Fibroblast of lung (primary cell): ENCODE measurements around the gene EZR. TPM values are rescaled to one million over a fixed set of nuclear protein-coding genes. Genes with fewer than 3 reads are reported as not detected.

Experiments
- DNase-seq, 2 donors: peaks; one replicate each; pipeline versions ENCODE4 v3.0.0 to v3.0.0-alpha.2; 2010; ENCODE audit warnings: low read depth in 2 of 2
- H2AFZ ChIP-seq: 2 replicates; pipeline ENCODE4 v1.5.1; 2012; ENCODE audit warnings: low read length, control low read depth, inconsistent platforms
- H3K27ac ChIP-seq: 2 replicates; pipeline ENCODE4 v1.5.1; 2011; ENCODE audit warnings: low read length, control low read depth; ENCODE audit not compliant: insufficient read depth
- H3K27me3 ChIP-seq: 2 replicates; pipeline ENCODE4 v1.5.1; 2011; ENCODE audit warnings: mild to moderate bottlenecking, low read length; ENCODE audit not compliant: control insufficient read depth, insufficient read depth
- H3K36me3 ChIP-seq: 2 replicates; pipeline ENCODE4 v1.5.1; 2011; ENCODE audit warnings: low read length; ENCODE audit not compliant: control insufficient read depth, insufficient read depth
- H3K4me1 ChIP-seq: 2 replicates; pipeline ENCODE4 v1.5.1; 2011; ENCODE audit warnings: low read length; ENCODE audit not compliant: control insufficient read depth, insufficient read depth; ENCODE audit errors: extremely low read depth
- H3K4me2 ChIP-seq: 2 replicates; pipeline ENCODE4 v1.5.1; 2011; ENCODE audit warnings: low read length, control low read depth; ENCODE audit not compliant: insufficient read depth; ENCODE audit errors: extremely low read depth
- H3K4me3 ChIP-seq, 4 experiments: fragments of 200-600 bp in 1 of 4; sonication (generic) in 1 of 4; replicated peaks in 1 of 4; 2 replicates each; pipeline ENCODE4 v1.5.1; 2011 to 2016; ENCODE audit warnings: low read length in 4 of 4, low read depth in 3 of 4, mild to moderate bottlenecking in 3 of 4, control low read depth in 2 of 4, inconsistent platforms in 1 of 4, mixed read lengths in 1 of 4; ENCODE audit not compliant: insufficient read depth in 1 of 4; ENCODE audit errors: control extremely low read depth in 1 of 4
- H3K79me2 ChIP-seq: 2 replicates; pipeline ENCODE4 v1.5.1; 2012; ENCODE audit warnings: mild to moderate bottlenecking, low read length, inconsistent platforms; ENCODE audit not compliant: control insufficient read depth, insufficient read depth
- H3K9ac ChIP-seq: 2 replicates; pipeline ENCODE4 v1.5.1; 2011; ENCODE audit warnings: mild to moderate bottlenecking, low read length, control low read depth; ENCODE audit not compliant: insufficient read depth
- H3K9me3 ChIP-seq: 2 replicates; pipeline ENCODE4 v1.5.1; 2012; ENCODE audit warnings: low read depth, low read length; ENCODE audit not compliant: control insufficient read depth, insufficient read depth
- H4K20me1 ChIP-seq: 2 replicates; pipeline ENCODE4 v1.5.1; 2011; ENCODE audit warnings: low read length; ENCODE audit not compliant: control insufficient read depth, insufficient read depth; ENCODE audit errors: extremely low read depth
- CTCF ChIP-seq, 2 donors: IDR thresholded peaks in 1 of 2; conservative IDR thresholded peaks in 1 of 2; 1 replicate in 1 of 2; 2 replicates in 1 of 2; pipeline ENCODE4 v1.5.1; 2011 to 2012; ENCODE audit warnings: low read length in 2 of 2, control low read depth in 1 of 2, inconsistent platforms in 1 of 2, low read depth in 1 of 2, mild to moderate bottlenecking in 1 of 2
- EZH2 ChIP-seq: IDR thresholded peaks from 2 replicates; pipeline ENCODE4 v1.5.1; 2012; ENCODE audit warnings: low read length, control low read depth, mild to moderate bottlenecking; ENCODE audit errors: missing control alignments
- polyA plus RNA-seq, 2 donors: library from polyadenylated mRNA; depleted of rRNA in 1 of 2; stranded (reverse) in 1 of 2; unstranded in 1 of 2; fragments of >200 nt; gene quantifications; 2 replicates each; pipeline ENCODE4 v1.2.1, GENCODE V29; 2011 to 2012; ENCODE audit warnings: missing spikeins in 1 of 2
- total RNA-seq: library from RNA; depleted of rRNA; stranded (reverse); fragments of >200 nt; gene quantifications from 2 replicates; pipeline ENCODE4 v1.2.1, GENCODE V29; 2014

The EZR gene
- total and polyA plus RNA-seq, 2 donors (not counting 1 experiment from before 2014, with no cell fraction given), result 89.0 to 132 TPM

GRCh38 chr6:158775832-158776231, 43.3 kb downstream of the EZR start:
- Histone ChIP-seq H3K36me3 (peaks cover 29% of the 10 kb centered on the region), H3K9me3 (no peaks in the 10 kb centered on the region), H3K4me3 (no peak overlapping the region), H3K27ac (no peak overlapping the region), H2AFZ (no peak overlapping the region), H3K9ac (no peak overlapping the region), H3K79me2 (peaks cover 8% of the 10 kb centered on the region), H3K27me3 (no peaks in the 10 kb centered on the region), H3K4me2 (no peak overlapping the region), H4K20me1 (no peaks in the 10 kb centered on the region), H3K4me1 (no peaks in the 10 kb centered on the region)
- no peak for TF ChIP-seq CTCF (conservative IDR thresholded peaks at IDR 0.05 in 1 of 2, IDR thresholded peaks at IDR 0.05 in 1 of 2; ENCODE audit: low read depth in 1 of 2, low read length in 2 of 2)
- no peak for TF ChIP-seq EZH2
- no peak for DNase-seq

- Histone ChIP-seq H3K4me3 (no peak overlapping the region), H3K27ac (no peak overlapping the region), H3K9me3 (no peaks in the 10 kb centered on the region), H3K79me2 (peaks cover 8% of the 10 kb centered on the region), H4K20me1 (no peaks in the 10 kb centered on the region), H2AFZ (no peak overlapping the region), H3K4me1 (no peaks in the 10 kb centered on the region), H3K27me3 (no peaks in the 10 kb centered on the region), H3K4me2 (no peak overlapping the region), H3K9ac (no peak overlapping the region), H3K36me3 (peaks cover 34% of the 10 kb centered on the region)
- TF ChIP-seq CTCF (conservative IDR thresholded peaks at IDR 0.05 in 1 of 2, IDR thresholded peaks at IDR 0.05 in 1 of 2; ENCODE audit: low read depth in 1 of 2, low read length in 2 of 2), result no peak
- TF ChIP-seq EZH2, result no peak
- DNase-seq, result no peak
Measured at GRCh38 chr6:158774717-158775449, 44.3 kb downstream of the EZR start.

- no peak overlapping the region for H3K4me3 ChIP-seq
- H3K4me2 ChIP-seq, result no peak overlapping the region
- TF ChIP-seq EZH2 (no peak), CTCF (conservative IDR thresholded peaks at IDR 0.05 in 1 of 2, IDR thresholded peaks at IDR 0.05 in 1 of 2; ENCODE audit: low read depth in 1 of 2, low read length in 2 of 2) (no peak)
- H3K9me3 ChIP-seq, result no peaks in the 10 kb centered on the region
- H3K9ac ChIP-seq, result no peak overlapping the region
- peaks cover 8% of the 10 kb centered on the region for H3K79me2 ChIP-seq
- DNase-seq, result no peak
- H4K20me1 ChIP-seq, result no peaks in the 10 kb centered on the region
- no peak overlapping the region for H2AFZ ChIP-seq
- H3K27me3 ChIP-seq, result no peaks in the 10 kb centered on the region
- no peak overlapping the region for H3K27ac ChIP-seq
- H3K36me3 ChIP-seq, result peaks cover 43% of the 10 kb centered on the region
- H3K4me1 ChIP-seq, result no peaks in the 10 kb centered on the region
Measured at GRCh38 chr6:158773581-158774449, 45.4 kb downstream of the EZR start.
